Measurements from ENCODE around the gene ADGRA3. TPM values are rescaled to one million over a fixed set of nuclear protein-coding genes. Genes with fewer than 3 reads are reported as not detected.
"Not testable (repeated sequence)": the region's sequence is repeated elsewhere in the genome, so short reads cannot be mapped to it uniquely, and the experiment has no call there.

ADGRA3 gene
- total RNA-seq, 6 donors from 2014 or later: 9.2 to 32.7 (median 17.2) TPM

DNA sequence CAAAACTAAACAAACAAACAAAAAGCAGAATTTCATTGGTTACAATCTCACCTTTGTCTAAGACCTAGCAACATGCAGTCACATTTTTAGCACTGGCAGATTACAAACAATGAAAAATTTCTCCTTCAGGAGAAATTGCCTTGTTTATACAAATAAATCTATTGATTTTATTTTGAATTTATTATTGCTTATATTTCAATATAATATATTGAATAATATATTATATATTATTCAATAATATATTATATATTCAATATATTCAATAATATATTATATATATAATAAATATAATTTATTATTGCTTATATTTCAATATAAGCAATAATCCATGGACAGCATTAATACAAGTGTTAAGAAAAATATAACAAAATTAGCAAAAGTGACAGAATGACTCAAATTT, 131.7 kb downstream of the ADGRA3 start:
- TF ChIP-seq POLR2A (IDR thresholded peaks at IDR 0.05) (no peak), EP300 (IDR thresholded peaks at IDR 0.05) (no peak), POLR2AphosphoS5 (IDR thresholded peaks at IDR 0.05) (no peak)
- TF ChIP-seq, protein P1, sequence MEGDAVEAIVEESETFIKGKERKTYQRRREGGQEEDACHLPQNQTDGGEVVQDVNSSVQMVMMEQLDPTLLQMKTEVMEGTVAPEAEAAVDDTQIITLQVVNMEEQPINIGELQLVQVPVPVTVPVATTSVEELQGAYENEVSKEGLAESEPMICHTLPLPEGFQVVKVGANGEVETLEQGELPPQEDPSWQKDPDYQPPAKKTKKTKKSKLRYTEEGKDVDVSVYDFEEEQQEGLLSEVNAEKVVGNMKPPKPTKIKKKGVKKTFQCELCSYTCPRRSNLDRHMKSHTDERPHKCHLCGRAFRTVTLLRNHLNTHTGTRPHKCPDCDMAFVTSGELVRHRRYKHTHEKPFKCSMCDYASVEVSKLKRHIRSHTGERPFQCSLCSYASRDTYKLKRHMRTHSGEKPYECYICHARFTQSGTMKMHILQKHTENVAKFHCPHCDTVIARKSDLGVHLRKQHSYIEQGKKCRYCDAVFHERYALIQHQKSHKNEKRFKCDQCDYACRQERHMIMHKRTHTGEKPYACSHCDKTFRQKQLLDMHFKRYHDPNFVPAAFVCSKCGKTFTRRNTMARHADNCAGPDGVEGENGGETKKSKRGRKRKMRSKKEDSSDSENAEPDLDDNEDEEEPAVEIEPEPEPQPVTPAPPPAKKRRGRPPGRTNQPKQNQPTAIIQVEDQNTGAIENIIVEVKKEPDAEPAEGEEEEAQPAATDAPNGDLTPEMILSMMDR (IDR thresholded peaks at IDR 0.05): no peak
- H3K4me1 ChIP-seq: no peaks in the 10 kb centered on the region
- no peak overlapping the region for H3K27ac ChIP-seq
- peaks cover 0 to 7% (median 0%) of the 10 kb centered on the region in 4 donors for H3K36me3 ChIP-seq
- no peaks in the 10 kb centered on the region for H3K27me3 ChIP-seq
- DNase-seq (no peak), ATAC-seq (ENCODE audit: low FRiP score in 2 of 2) (no peak)
- H3K9me3 ChIP-seq: no peaks in the 10 kb centered on the region
- no peak overlapping the region for H3K4me3 ChIP-seq

DNA sequence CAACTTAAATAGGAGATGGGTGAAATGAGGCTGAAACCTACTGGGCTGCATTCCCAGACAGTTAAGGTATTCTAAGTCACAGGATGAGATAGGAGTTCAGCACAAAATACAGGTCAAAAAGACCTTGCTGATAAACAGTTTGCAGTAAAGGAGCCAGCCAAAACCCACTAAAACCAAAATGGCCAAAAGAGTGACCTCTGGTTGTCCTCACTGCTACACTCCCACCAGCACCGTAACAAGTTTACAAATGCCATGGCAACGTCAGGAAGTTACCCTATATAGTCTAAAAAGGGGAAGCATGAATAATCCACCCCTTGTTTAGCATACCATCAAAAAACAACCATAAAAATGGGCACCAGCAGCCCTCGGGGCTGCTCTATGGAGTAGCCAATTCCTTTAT, 133.7 kb downstream of the ADGRA3 start:
- ATAC-seq (ENCODE audit: low FRiP score in 2 of 2); H3K27me3 ChIP-seq; H3K27ac ChIP-seq; H3K36me3 ChIP-seq; H3K9me3 ChIP-seq; H3K4me1 ChIP-seq; H3K4me3 ChIP-seq; DNase-seq: not testable (repeated sequence)
- 54 to 56% methylated on average over 3 of the region's 3 CpGs for WGBS, 2 donors

DNA sequence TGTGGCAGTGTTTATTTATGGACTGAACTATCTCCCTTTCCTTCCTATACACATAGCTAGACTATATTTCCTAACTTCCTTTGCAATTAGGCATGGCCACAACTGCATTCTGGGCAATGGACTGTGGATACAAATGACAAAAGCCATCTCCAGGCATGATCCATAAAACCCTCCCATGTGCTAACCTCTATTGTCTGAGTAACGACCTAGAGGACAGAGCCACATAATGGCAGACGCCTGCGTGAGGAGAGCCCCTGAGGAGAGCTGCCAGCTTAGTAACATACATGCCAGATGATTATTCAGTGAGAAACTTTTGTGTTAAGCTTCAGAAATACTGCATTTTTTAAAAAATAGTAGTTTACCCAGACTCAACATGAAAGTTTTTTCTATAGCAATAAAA, 142.9 kb downstream of the ADGRA3 start:
- H3K4me3 ChIP-seq: no peak overlapping the region
- TF ChIP-seq POLR2AphosphoS5 (IDR thresholded peaks at IDR 0.05): no peak
- no peak for TF ChIP-seq EP300 (IDR thresholded peaks at IDR 0.05)
- no peak for TF ChIP-seq POLR2A (IDR thresholded peaks at IDR 0.05)
- TF ChIP-seq, protein P1 (IDR thresholded peaks at IDR 0.05): no peak
- 73 to 79% methylated on average over 3 of the region's 3 CpGs for WGBS, 2 donors
- H3K4me1 ChIP-seq: no peaks in the 10 kb centered on the region
- no peaks in the 10 kb centered on the region for H3K9me3 ChIP-seq
- no peaks in the 10 kb centered on the region for H3K27me3 ChIP-seq
- DNase-seq (no peak), ATAC-seq (ENCODE audit: low FRiP score in 2 of 2) (no peak)
- no peaks in the 10 kb centered on the region for H3K36me3 ChIP-seq
- H3K27ac ChIP-seq: no peak overlapping the region

DNA sequence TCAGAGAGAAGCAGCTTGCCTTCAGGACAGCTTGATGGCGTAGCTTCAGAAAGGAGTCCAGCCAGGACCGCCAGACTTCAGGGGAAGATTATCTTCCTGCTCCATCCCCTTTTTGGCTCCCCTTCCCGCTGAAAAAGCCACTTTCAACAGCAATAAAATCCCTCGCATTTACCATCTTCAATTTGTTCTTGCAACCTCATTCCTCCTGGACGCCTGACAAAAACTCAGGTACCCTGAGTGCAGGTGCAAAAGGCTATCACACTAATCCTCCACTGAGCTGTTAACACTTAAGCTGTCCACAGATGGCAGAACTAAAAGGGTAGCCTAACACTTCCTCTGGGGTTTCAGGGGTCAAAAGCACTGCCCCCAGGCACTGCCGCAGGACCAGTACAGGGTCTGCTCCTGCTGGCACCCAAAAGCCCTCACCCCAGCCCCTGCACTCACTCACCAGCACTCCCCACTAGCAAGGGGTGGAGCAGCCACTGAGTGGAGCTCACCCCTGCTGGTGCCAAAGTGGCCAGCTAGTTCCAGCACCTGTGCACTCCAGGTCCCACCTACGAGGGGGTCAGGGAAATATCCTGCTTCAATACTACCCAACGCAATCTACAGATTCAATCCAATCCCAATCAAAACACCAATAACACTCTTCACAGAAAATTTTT, 145.8 kb downstream of the ADGRA3 start:
- no peak for ATAC-seq (ENCODE audit: low FRiP score in 2 of 2)
- no peaks in the 10 kb centered on the region for H3K4me1 ChIP-seq
- no peak overlapping the region for H3K27ac ChIP-seq
- no peak overlapping the region for H3K4me3 ChIP-seq
- no peaks in the 10 kb centered on the region for H3K9me3 ChIP-seq
- TF ChIP-seq POLR2AphosphoS5 (IDR thresholded peaks at IDR 0.05) (no peak), POLR2A (IDR thresholded peaks at IDR 0.05) (no peak), EP300 (IDR thresholded peaks at IDR 0.05) (no peak)
- TF ChIP-seq, protein P1 (IDR thresholded peaks at IDR 0.05): no peak
- H3K27me3 ChIP-seq: no peaks in the 10 kb centered on the region
- no peaks in the 10 kb centered on the region for H3K36me3 ChIP-seq
- DNase-seq: peak in 1 of 2 donors; percentile 36
- 76 to 86% methylated on average over 7 to 8 of the region's 8 CpGs for WGBS, 2 donors

DNA sequence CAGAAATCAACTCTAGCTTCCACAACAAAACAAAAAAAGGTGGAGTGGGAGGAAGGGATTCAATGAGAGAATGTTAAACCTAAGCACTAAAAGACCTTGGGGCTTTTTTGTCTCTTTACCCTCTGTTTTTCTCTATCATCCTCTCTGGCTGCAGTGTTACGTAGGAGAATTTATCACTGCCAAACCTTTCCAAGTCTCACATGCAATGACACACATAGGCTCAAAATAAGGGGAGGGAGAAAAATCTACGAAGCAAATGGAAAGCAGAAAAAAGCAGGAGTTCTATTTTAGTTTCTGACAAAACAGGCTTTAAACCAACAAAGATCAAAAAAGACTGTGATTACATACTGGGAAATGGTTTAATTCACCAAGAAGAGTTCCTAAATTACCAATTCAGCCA, 152.1 kb downstream of the ADGRA3 start:
- WGBS, 2 donors: 86 to 92% methylated on average over 2 of the region's 2 CpGs
- H3K4me1 ChIP-seq: no peaks in the 10 kb centered on the region
- ATAC-seq (ENCODE audit: low FRiP score in 2 of 2): no peak

More for the DNA sequence above, 152.1 kb downstream of the ADGRA3 start:
- H3K36me3 ChIP-seq: no peaks in the 10 kb centered on the region
- no peaks in the 10 kb centered on the region for H3K9me3 ChIP-seq
- TF ChIP-seq POLR2A (IDR thresholded peaks at IDR 0.05) (no peak), POLR2AphosphoS5 (IDR thresholded peaks at IDR 0.05) (no peak), EP300 (IDR thresholded peaks at IDR 0.05) (no peak)
- TF ChIP-seq, protein P1 (IDR thresholded peaks at IDR 0.05): no peak
- H3K27ac ChIP-seq: no peak overlapping the region
- no peak for DNase-seq
- H3K4me3 ChIP-seq: no peak overlapping the region
- H3K27me3 ChIP-seq: no peaks in the 10 kb centered on the region

Measured in upper lobe of left lung (tissue), 6 donors.